ENCODE data around the gene DBN1.

DBN1 gene

GRCh38 chr5:177455036-177455660 is 18.3 kb downstream of the DBN1 start:
- peak; percentile 88 to 89 for DNase-seq

DNA sequence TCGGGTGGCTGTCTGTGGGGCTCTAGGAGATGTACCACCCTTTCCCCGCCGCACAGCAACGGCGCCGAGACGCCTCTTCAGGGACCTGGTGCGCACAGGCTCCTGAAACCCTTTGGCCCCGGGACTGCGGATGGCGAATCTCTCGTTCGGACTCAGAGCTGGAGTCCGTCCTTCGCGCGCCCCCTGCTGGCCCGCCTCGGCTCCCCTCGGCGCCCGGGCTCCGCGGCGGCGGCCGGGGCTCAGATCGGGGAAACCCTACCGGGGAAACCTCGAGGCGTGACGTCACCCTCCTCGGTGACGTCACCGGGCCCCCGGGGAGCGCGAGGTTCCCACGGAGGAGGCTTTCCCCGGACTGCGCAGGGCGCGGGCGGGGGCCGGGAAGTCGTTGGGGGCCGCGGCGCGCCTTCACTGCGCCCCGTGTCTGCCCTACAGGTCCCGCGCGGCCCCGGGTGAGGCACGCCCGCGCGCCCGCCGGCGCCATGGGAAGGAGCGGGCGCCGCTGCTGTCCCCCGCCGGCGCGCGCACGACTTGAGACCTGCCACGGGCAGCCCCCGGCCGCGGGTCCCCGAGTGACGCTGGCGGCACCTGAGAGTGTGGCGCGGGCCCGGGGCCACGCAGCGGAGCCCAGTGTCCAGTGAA is 18.9 kb downstream of the DBN1 start:
- DNase-seq: peak; percentile 89 to 91

- no peak for DNase-seq
Observed at GRCh38 chr5:177453852-177454396, 19.5 kb downstream of the DBN1 start.

DNA sequence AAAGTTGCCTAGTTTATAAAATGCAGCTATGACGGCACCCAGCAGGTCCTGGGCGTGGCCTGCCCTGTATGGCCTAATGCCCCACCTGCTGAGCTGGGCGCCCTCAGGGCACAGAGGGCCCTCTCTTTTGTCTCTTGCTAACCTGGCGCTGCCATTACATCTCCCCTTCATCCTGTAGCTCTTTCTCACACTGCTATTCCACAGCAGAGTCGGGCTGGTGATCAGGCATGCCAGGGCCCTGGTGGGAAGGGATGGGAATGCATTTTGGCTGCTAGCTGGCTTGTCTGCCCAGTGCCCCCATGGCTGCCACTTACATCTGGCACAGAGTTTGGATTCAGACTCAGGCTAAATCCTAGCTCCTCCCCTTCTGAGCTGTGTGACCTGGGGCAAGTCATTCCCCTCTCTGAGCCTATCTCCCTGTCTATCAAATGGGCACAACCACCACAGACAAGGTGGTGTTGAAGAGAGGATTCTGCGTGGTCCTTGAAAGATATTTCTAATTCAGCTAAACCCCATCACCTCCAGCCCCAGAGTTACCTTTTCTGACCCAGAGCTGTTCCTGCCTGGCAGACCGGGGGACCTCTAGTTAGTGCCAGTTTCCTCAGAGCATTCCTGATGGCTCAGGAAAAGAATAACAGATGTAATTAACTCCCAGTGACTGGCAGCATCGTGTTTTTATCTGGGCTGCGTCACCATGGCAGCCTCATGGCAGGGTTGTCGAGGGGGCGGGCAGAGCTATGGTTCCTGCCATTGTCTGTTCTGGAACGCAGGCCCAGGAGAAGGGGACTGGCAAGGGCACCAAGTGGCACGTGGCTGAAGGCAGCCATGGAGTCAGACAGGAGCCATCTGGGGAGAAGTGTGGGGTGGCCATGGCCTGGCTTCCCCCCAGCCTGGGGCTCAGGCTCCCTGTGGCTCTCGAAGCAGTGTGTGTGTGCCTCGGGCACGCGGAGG is 20.5 kb downstream of the DBN1 start:
- no peak for DNase-seq

DNA sequence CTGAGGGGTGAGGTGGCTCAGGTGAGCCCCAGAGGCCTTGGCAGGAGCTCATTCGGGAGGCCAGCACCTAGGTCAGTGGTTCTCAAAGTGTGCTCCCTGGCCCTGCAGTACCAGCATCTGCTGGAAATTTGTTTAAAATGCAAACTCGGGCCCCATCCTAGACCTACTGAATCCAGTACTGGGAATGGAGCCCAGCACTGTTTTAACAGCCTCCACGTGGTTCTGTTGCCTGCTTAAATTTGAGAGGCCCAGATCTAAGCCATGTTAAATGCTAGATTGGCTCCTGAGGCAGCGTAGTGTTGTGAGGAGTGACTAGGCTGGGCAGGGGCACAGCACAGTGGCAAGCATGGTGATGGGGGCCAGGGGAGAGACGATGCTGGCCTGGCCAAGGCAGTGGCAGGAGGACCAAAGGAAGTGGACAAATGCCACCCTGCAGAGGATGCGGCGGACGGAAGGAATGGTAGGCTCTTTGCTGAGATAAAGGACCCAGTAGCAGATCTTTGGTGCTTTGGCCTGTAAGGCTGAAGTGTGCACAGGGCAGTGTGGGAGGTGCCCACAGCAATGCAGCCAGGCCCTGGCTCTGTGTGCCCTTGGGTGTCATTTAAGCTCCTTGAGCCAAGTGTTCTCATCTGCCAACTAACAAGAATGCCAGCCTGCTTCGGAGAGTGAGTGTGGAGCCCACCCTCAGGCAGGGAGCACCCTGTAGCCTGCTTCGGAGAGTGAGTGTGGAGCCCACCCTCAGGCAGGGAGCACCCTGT is 22.6 kb downstream of the DBN1 start:
- no peak for DNase-seq

GRCh38 chr5:177449140-177450061 is 24.0 kb downstream of the DBN1 start:
- no peak for DNase-seq

- DNase-seq: no peak
Observed at GRCh38 chr5:177448244-177448950, 25.0 kb downstream of the DBN1 start.

DNA sequence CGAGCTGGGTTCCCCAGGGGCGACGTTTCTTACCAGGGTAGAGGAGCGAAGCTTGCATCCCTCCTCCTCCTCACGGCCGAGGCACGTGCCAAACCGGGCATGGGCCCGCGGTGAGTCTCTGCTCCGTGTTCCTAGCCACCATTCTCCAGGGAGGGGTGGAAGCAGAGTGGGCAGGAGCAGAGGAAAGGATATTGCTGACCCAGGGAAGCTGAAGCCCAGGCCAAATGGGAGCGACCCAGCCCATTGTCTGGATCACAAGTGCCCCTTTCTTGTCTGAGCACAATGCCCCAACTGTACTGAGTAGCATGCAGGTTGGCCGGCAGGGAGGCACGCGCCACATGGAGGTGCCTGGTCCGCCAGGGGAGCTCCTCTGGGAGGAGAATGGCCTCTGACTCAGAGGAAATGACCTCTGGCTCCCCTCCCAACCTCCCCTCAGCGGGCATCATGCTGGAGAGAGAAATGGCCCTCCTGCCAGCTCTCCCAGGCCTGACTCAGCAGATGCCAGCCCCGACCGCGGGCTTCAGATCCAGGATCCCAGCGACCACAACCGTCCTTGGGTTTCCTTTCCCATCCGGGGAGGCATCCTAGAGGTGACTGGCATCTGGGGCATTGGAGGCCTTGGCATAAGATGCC is 25.7 kb downstream of the DBN1 start:
- no peak for DNase-seq

DNA sequence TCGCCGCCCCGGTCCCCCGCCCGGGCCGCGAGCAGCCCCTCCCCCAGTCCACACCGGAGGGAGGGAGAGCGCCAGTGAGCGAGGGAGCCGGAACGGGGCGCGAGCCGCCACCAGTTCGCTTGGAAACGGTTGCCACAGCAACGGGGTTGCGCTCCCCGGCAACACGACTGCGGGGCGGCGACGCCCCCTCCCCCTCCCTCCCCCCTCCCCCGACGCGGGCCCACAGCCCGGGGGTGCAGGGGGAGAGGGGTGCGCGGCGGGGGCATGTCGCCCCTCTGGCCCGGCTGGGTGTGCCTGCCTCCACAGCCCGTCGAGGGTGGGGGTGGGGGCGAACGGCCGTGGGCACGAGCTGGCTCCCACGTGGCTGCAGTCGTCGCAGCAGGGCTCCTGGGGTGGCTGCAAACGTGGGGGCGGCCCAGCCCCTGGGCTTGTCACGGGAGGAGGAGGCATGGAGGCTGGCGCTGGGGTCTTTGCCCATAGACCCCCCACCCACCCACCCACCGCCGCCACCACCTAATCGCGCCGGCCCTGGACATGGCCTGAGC is 26.3 kb downstream of the DBN1 start:
- DNase-seq: peak; percentile 50 to 55

GRCh38 chr5:177446200-177447065 is 27.0 kb downstream of the DBN1 start, which contains the start of gene PRR7:
PRR7 (plus strand) TSS chr5:177446814; CDS start chr5:177455068, 8,254 bp downstream.
- peak; percentile 58 to 64 for DNase-seq

DNA sequence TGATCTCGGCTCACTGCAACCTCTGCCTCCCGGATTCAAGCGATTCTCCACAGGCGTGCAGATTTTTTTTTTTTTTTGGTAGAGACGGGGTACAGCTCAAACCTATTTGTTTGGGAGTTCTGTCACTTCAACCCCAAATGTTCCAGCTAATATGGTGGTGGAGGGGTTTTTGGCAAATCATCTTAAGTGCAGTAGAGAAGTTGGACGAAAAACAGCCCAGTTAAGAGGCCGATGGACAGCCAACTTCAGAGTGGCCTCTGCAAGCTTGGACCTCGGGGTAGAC is 27.6 kb downstream of the DBN1 start:
- no peak for DNase-seq

DNA sequence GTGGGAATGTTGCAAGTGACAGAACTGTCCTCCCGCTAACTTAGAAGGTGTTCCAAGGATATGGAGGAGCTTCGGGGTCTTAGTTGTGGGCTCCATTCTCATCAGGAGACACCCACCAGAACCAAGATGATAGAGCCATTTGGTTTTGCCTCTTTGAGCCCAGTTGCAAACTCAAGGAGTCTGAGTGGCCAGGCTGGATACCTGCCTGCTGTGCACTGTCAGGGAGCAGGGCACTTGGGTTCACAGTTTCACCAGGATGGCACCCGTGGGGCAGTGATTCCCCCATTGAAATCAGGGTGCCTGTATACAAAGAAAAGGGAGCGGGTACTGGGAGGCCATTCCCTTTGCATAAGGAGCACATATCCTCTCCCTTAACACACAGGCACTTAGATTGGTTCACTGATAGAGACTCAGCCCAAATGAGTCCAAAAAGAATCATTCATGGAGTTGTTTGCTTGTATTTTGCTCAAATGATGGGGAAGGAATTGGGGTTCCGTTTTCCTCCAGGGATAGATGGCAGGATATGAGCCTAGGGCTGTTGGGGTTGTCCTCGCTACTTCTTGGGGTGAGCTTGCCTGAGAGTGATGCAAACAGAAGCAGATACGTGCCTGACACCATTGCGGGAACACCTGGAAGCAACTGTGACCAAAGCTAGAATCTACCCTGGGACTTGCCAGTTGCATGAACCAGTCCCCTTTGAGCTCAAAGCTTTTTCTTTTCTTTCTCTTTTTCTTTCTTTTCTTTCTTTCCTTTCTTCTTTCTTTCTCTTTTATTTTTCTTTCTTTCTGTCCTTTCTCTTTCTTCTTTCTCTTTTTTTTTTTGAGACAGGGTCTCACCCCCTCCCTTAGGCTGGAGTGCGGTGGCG is 28.1 kb downstream of the DBN1 start:
- no peak for DNase-seq

DNA sequence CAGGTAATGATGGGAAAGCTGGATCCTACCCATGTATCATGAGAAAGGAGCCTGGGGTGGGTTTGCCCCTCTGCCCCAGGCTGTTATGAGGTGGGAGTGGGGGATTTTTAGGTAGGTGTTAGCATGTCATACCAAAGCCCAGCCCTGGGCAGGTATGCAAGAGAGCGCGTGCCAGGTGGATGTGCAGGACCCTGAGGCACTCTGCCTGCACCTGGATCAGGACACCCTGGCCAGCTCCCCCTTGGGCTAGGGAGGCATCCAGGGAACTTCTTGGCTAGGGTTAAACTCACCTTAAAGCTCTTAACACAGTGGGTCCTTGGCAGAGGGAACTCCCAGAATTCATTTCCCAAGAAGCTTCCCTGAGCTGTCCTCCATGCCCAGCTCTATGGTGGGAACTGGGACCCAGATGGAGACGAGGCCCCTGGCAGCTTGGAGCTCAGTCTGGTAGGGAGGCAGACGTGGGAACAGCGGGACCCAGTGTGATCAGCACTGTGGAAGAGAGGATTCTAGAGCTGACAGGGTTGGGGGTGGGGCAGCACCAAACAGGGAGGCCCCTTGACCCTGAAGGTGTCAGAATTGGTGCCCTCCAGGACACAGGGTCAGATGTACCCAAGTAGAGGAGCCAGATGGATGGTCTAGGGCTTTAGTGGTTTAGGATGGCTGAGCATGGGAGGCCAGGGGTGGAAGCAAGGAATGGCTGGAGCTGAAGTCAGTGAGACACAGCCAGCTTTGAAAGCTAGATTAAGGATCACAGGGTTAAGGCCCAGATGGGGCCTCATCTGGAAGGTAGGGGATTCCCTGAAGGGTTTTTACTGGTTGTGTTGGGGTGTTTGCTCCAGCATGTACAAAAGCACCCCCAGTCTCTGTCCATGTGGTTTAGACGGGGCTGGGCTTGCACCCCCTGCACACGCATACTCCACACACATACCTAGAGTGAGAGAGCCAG is 29.1 kb downstream of the DBN1 start:
- no peak for DNase-seq

- DNase-seq: no peak
Observed at GRCh38 chr5:177443144-177443983, 30.1 kb downstream of the DBN1 start.

DNA sequence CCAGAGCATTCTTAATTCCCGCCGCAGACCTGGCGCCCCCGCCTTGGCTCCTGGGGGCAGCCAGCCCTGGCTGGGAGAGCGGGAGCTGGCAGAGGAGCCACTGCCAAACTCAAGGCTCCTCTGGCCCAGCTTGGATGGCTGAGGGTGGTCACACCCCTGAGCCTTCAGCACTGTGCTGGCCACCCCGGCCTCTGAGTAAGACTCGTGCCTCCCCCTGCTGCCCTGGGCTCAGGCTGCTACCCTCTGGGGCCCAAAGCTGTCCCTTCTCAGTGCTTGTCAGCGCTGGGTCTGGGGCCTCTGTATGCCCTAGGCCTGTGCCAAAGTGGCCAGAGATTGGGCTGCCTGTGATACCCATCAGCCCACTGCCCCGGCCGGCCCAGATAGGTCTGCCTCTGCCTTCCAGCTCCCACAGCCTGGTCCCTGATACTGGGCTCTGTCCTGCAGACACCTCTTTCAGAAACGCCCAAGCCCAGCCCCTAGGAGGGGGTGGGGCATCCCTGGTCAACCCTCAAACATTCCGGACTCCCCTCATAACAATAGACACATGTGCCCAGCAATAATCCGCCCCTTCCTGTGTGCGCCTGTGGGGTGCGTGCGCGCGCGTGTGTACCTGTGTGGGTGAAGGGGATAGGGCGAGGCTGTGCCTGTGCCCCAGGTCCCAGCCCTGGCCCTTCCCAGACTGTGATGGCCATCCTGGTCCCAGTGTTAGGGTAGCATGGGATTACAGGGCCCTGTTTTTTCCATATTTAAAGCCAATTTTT is 31.2 kb downstream of the DBN1 start:
- no peak for DNase-seq

Data from activated CD4-positive, alpha-beta T cell treated with anti-CD3 and anti-CD28 coated beads, Interleukin-2, amount 50 U/mL, for 4 hours (primary cell).